RCC 7860 (cell line): ENCODE results near the gene FPGS.
"Not testable (repeated sequence)": the region's sequence is repeated elsewhere in the genome, so short reads cannot be mapped to it uniquely, and the experiment has no call there.

Experiments
- DNase-seq: peaks from one replicate; pipeline ENCODE4 v3.0.0-alpha.2; 2015; ENCODE audit warnings: low spot score
- FAIRE-seq: peaks from 2 replicates; lab custom pipeline; 2012; peaks lifted over from hg19 to GRCh38; lab: Jason Lieb, UNC

Gene FPGS

GRCh38 chr9:127833555-127833954 lies 30.9 kb downstream of the FPGS start:
- FAIRE-seq: no peak
- no peak for DNase-seq

GRCh38 chr9:127835991-127836516 lies 33.4 kb downstream of the FPGS start:
- DNase-seq (no peak), FAIRE-seq (no peak)

DNA sequence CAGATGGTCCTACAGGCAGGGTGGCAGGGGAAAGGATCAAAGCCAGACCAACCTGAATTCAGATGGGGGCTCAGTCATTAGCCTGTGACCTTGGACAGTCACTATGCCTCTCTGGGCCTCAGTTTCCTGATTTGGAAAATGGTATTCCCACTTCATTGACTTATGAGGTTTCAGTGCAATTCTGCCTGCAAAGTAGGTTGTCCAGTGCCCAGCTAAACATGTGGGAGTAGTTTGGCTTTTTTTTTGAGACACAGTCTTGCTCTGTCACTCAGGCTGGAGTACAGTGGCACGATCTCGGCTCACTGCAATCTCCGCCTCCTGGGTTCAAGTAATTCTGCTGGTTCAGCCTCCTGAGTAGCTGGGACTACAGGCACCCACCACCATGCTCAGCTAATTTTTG lies 33.9 kb downstream of the FPGS start:
- not testable (repeated sequence) for FAIRE-seq, DNase-seq

- FAIRE-seq (no peak), DNase-seq (no peak)
These were observed 34.7 kb downstream of the FPGS start for GRCh38 chr9:127837346-127837745.

DNA sequence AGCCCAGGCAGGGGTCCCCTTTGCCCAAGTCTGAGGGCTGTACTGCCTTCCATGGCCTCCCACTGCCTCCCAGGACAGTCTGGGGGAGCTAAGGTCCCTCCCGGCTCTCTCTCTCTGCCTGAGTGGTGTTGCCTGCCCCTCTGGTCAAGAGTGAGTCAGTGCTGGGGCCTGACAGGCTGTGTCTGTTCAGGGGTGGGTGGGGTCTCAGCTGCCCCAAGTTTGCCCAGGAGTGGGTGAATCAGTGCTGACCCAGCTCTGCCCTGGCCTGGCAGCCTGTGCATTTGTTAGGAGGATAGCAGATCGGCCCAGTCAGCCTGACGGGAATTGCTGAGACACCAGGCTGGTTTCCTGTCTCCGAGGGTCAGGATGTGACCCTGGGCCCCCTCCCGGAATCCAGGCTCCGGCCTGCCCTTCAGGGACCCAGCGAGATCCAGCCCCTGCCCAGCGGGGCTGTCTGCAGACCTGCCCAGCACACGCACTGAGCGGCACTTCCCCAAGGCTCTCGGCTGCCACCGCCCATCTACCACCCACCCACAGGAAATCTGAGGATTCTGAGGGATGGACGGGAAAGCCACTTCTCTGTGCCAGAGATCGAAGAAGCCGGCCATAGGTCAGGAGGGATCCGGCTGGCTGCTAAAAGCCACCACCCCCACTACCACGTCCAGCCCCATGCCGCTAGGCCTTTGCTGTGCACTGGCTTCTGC lies 35.8 kb downstream of the FPGS start:
- DNase-seq (peak; percentile 96), FAIRE-seq (peak; percentile 90)

DNA sequence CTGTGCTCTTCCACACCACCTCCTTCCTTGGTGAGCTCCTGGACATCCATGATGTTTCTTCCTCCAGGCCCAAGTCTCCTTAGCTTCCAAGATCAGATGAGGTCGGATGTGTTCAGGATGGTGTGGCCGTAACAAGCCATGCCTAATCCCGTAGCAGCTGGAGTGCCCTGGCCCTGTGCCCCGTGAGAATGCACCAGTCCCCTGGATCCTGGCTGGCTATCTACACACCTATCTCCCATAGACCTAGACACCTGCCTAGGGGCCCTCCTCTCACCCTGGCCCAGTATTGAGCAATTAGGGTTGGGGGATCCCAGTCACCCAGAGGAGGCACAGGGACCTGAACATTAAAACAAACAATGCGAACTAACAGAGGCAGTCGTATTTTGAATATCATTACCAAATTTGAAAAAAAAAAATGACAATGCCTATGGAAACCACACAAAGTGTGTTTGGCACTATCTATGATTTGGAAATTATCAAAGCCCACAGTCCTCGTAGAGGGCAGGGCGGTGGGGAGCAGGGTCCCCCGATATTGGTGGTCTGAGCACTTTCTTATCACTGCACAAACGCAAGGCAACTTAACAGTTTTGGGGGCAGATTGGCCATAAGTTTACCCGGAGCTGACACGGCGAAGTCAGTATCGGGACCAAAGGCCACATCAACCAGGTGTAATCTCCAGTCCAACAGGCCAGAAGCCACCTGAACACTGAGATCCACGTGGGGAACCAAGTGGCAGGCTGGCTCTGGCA lies 38.6 kb downstream of the FPGS start:
- no peak for FAIRE-seq

DNA sequence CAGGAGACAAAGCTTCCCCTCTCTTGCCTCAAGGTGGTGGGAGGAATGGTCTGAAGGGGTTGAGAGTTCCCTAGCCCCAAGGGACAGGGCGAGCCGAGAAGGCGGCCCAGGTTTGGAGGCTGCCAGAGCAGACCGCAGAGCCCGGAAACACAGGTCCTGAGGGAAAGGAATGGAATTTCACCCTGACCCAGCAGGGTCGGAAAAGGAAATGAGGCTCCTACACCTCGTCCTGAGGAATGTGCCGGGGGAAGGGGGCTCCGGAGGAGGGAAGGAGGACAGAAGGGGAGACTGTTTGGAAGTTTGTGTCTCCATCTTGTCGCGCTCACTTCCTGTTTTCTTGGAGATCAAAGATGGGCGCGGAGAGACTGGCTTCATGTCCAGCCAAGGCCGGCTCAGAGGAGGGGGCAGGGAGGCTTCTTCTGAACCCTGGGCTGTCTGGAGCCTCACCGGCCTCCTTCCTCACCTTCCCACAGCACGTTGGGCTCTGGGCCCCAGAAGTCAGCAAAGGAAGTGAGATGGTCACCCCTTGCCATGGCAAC lies 42.2 kb downstream of the FPGS start:
- DNase-seq (no peak), FAIRE-seq (no peak)

More for the DNA sequence above, 38.6 kb downstream of the FPGS start:
- DNase-seq: no peak

DNA sequence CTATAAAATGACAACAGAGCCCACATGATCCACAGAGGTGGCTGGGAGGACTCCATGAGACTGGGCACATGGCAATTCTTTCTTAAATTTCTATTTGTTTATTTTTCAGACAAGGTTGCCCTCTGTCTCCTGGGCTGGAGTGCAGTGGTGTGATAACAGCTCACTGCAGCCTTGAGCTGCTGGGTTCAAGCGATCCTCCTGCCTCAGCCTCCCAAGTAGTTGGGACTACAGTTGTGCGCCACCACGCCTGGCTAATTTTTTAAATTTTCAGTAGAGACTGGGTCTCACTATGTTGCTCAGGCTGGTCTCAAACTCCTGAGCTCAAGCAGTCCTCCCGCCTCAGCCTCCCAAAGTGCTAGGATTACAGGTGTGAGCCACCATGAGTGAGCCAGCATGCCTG lies 42.9 kb downstream of the FPGS start:
- FAIRE-seq, DNase-seq: not testable (repeated sequence)

DNA sequence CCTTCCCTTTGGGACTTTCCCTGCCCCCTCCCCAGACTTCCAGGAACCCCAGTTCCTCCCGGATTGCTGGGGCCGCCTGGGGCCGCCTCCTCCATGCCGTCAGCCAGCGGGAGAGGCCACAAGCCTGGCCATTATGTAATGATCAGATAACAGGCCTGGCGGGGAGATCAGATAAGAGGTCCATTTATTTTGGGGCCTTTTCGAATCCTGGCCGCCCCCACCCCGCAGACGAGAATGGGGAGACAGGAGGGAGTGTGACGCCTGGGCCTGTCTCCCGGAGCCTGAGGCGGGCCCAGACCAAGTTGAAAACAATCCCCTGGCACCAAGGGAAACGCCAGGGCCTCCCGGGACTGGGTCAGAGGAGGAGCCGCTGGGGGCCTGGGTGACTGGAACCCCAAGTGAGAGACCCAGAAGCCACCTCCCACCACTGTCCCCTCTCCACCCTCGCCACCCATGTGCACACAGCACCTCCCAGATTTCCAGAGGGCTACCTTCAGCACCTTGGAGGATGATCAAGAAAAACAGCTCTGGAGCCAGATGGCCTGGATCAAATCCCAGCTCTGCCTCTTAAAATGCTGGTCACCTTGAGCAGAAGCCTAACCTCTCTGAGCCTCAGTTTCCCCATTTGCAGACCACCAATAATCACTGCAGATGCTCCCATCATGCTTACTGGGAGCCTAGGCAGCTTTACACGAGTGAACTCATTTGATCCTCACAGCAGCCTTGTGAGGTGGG lies 43.9 kb downstream of the FPGS start:
- no peak for FAIRE-seq
- no peak for DNase-seq

- FAIRE-seq: no peak
- no peak for DNase-seq
These were observed 44.5 kb downstream of the FPGS start for GRCh38 chr9:127847178-127847510.

- FAIRE-seq: no peak
These were observed 45.4 kb downstream of the FPGS start for GRCh38 chr9:127847833-127848755.

GRCh38 chr9:127848756-127849504 lies 46.2 kb downstream of the FPGS start:
- FAIRE-seq: no peak
- no peak for DNase-seq

More at GRCh38 chr9:127847833-127848755, 45.4 kb downstream of the FPGS start:
- DNase-seq: no peak

GRCh38 chr9:127850286-127850830 lies 47.7 kb downstream of the FPGS start:
- DNase-seq (no peak), FAIRE-seq (no peak)

- FAIRE-seq: no peak
- no peak for DNase-seq
These were observed 50.1 kb downstream of the FPGS start for GRCh38 chr9:127852829-127853228.

DNA sequence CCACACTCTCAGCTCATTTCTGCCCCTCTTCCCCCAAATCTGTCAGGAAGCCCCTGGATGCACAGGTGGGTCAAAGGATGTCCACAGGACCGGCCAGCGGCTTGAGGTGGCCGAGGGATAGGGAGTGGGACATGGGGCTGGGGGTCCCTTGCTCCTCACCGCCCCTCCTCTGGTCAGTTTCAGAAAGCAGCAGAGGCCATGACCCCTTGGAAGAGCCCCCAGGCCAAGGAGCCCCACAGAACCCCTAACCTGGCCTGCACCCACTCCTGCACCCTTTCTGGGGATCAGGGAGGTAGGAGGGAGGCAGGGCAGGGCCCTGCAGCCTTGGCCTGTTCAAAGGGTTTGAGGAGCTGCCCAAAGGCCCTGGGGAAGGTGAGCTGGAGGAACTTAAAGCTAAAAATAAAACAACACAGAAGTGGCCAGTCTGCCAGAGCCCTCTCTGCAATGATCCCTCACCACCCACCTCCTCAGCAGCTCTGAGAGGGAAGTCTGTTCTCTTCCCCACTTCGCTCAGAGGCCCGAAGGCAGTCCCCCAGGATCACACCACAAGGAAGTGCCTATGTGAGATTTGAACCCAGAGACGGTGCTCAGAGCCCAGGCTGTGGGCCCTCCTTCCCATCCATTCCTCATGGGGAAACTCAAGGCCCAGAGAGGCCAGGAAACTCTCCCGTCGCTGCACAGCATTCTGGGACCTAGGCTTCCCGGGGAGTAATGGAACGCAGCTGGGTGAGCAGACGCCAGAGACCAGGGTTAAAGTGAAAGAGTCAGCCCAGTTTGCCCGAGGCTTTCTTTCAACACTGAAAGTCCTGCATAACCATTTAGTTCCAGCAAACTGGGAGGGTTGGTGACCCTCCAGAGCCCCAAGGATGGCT lies 50.9 kb downstream of the FPGS start:
- DNase-seq: no peak
- FAIRE-seq: no peak

GRCh38 chr9:127854184-127854806 lies 51.6 kb downstream of the FPGS start, which contains the start of gene ENG:
Gene ENG, minus strand, starts transcription at chr9:127854658. Its CDS starts 303 bp downstream, at chr9:127854355.
- FAIRE-seq (no peak), DNase-seq (no peak)

DNA sequence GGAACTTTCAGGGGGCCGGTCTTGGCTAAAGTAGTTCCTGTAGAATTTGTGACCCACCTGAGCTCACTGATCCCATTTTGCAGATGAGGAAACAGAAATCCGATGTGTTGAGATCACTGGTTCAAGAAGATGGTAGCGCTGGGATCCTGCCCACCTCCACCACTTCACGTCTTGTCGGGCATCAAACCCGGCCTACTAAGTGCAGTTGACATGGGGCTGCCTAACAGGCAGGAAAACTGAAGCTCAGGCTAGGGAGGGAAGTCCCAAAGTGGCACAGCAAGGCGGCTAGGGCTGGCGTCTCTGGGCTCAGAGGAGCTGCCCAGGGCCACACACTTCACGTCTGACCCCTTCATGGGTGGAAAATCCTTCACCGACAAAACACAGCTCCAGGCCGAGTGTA lies 52.3 kb downstream of the FPGS start:
- no peak for FAIRE-seq
- no peak for DNase-seq

- no peak for FAIRE-seq
These were observed 52.8 kb downstream of the FPGS start for GRCh38 chr9:127855522-127855921.

More at GRCh38 chr9:127855522-127855921, 52.8 kb downstream of the FPGS start:
- no peak for DNase-seq
